ENCODE measurements around the gene SMAGP.
"Not testable (repeated sequence)": the region's sequence is repeated elsewhere in the genome, so short reads cannot be mapped to it uniquely, and the experiment has no call there.

- TF ChIP-seq CTCF (conservative IDR thresholded peaks at IDR 0.05 in 1 of 2, IDR thresholded peaks at IDR 0.05 in 1 of 2; ENCODE audit: extremely low read depth in 1 of 2, insufficient read depth in 1 of 2, low read depth in 1 of 2, low read length in 2 of 2); EZH2 (IDR thresholded peaks at IDR 0.05; ENCODE audit: borderline replicate concordance, low read length): not testable (repeated sequence)
Observed at GRCh38 chr12:51219857-51220256, 50.4 kb downstream of the SMAGP start.
